Sigmoid colon (tissue), 4 donors: ENCODE measurements around the gene OR4M1.

Experiments
- CTCF ChIP-seq, 4 experiments: fragments of 450-650 bp in 3 of 4; fragments of 200-600 bp in 1 of 4; IDR thresholded peaks; one replicate each; pipeline ENCODE4 v1.5.1; 2016 to 2019; ENCODE audit warnings: antibody characterized with exemption in 4 of 4, mild to moderate bottlenecking in 3 of 4, moderate library complexity in 2 of 4
- POLR2AphosphoS5 ChIP-seq, 4 donors: sonication (generic); formaldehyde crosslinking; IDR thresholded peaks; one replicate each; pipeline ENCODE4 v1.6.1; 2017; ENCODE audit warnings: antibody characterized with exemption in 4 of 4

- TF ChIP-seq CTCF (IDR thresholded peaks at IDR 0.05) (no peak), POLR2AphosphoS5 (IDR thresholded peaks at IDR 0.05) (no peak)
Measured at GRCh38 chr14:19754172-19754571, 19.1 kb upstream of the OR4M1 start.
